Testis (tissue), 3 donors: ENCODE data around the gene BBLN. TPM values are rescaled to one million over a fixed set of nuclear protein-coding genes. Genes with fewer than 3 reads are reported as not detected.

ENCODE experiments used
- DNase-seq: peaks from one replicate; pipeline ENCODE4 v3.0.0-alpha.2; 2019
- H3K27ac ChIP-seq, 2 donors: fragments of 200-600 bp; sonication (generic); one replicate each; pipeline ENCODE4 v1.5.1; 2019
- H3K27me3 ChIP-seq: fragments of 200-600 bp; sonication (generic); one replicate; pipeline ENCODE4 v1.5.1; 2019
- H3K36me3 ChIP-seq: fragments of 200-600 bp; sonication (generic); one replicate; pipeline ENCODE4 v1.5.1; 2017; ENCODE audit warnings: low read depth; ENCODE audit errors: missing control alignments
- H3K4me1 ChIP-seq: fragments of 200-600 bp; sonication (generic); one replicate; pipeline ENCODE4 v1.5.1; 2019
- H3K4me3 ChIP-seq, 2 donors: fragments of 200-600 bp; sonication (generic); one replicate each; pipeline ENCODE4 v1.5.1; 2017 to 2019
- H3K9me3 ChIP-seq: fragments of 200-600 bp; sonication (generic); one replicate; pipeline ENCODE4 v1.5.1; 2017
- POLR2A ChIP-seq: fragments of 450-650 bp; IDR thresholded peaks from one replicate; pipeline ENCODE4 v1.6.1; 2017; ENCODE audit warnings: antibody characterized with exemption, mild to moderate bottlenecking, moderate library complexity
- WGBS, 2 donors: methylation state at CpG; one replicate each; pipeline ENCODE4 v1.1.5; 2018; 5-methylcytosine and 5-hydroxymethylcytosine counted together
- intact Hi-C: fragments of 100-400 bp; cut with DNase I; formaldehyde crosslinking; loops from one replicate; pipeline ENCODE4 v1.15.1; 2023; ENCODE audit warnings: low total_unique reads
- polyA plus RNA-seq: library from polyadenylated mRNA; stranded (reverse); fragments of 350-450 nt; fragmentation: Illumina TruSeq; extraction: RNeasy Lipid Tissue Mini Kit (QIAGEN cat#74804); gene quantifications from one replicate; pipeline ENCODE4 v1.2.3, GENCODE V29; 2014; ENCODE audit warnings: low read depth, low replicate concordance; ENCODE audit not compliant: insufficient read depth
- total RNA-seq, 2 donors: library from RNA; depleted of rRNA; stranded (reverse); fragments of >200 nt; gene quantifications; one replicate each; pipeline ENCODE4 v1.2.3, GENCODE V29; 2016
- TF ChIP-seq, protein P1 (sequence below), 3 experiments: fragments of 450-650 bp in 2 of 3; fragments of 200-600 bp in 1 of 3; sonication (generic) in 1 of 3; IDR thresholded peaks; one replicate each; pipeline ENCODE4 v1.5.1; 2016 to 2019; ENCODE audit warnings: antibody characterized with exemption in 3 of 3, mild to moderate bottlenecking in 2 of 3, moderate library complexity in 1 of 3

BBLN gene
- total and polyA plus RNA-seq, 3 donors from 2014 or later = 56.9 to 225 (median 219) TPM

DNA sequence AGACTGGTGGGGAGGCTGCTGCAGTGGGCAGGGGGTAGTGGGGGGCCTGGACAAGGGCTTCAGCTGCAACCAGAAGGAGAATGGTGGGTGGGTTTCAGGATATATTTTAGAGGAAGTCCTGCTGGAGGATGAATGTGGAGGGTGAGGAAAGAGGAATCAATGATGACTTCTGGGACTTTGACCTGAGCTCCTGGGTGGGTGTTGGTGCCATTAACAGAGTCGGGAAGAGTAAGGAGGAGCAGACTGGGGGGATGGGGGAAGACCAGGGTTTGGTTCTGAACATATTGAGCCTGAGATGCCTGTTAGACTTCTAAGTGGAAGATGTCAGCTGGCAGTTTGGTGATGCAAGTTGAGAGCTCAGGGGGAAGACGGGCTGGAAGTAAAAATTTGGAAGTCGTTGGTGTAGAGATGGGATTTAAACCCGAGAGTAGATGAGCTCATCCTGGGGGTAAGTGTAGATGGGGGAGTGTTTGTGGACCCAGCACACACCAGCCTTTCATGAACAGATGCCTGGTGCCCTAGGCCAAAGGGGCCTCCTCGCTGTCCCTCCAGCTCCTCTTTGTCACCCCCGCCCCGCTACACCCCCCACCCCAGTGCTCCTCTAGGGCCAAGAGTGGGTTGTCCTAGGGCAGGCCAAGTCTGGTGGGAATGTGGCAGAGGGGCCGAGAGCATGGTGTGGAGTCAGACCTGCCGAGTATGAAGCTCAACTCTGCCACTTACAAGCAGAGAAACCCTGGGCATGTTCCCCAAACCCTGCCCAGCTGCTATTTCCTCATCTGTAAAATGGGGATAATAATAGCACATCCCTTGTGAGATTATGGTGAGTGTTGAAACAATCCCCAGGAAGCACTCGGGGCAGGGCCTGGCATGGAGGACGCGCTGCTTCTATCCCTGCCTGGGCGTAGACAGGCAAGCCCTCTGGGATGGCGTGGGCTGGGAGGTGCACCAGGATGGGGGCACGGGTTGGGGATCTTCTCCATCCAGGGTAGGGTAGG, 47.1 kb downstream of the BBLN start:
- 84% methylated on average over 10 to 15 of the region's 15 CpGs for WGBS, 2 donors

GRCh38 chr9:128208386-128208785, 48.3 kb downstream of the BBLN start:
- Histone ChIP-seq H3K36me3 (no peaks in the 10 kb centered on the region), H3K4me1 (no peaks in the 10 kb centered on the region), H3K4me3 (no peak overlapping the region), H3K27me3 (no peaks in the 10 kb centered on the region), H3K27ac (no peak overlapping the region), H3K9me3 (no peaks in the 10 kb centered on the region)
- TF ChIP-seq POLR2A = no peak
- TF ChIP-seq, protein P1, sequence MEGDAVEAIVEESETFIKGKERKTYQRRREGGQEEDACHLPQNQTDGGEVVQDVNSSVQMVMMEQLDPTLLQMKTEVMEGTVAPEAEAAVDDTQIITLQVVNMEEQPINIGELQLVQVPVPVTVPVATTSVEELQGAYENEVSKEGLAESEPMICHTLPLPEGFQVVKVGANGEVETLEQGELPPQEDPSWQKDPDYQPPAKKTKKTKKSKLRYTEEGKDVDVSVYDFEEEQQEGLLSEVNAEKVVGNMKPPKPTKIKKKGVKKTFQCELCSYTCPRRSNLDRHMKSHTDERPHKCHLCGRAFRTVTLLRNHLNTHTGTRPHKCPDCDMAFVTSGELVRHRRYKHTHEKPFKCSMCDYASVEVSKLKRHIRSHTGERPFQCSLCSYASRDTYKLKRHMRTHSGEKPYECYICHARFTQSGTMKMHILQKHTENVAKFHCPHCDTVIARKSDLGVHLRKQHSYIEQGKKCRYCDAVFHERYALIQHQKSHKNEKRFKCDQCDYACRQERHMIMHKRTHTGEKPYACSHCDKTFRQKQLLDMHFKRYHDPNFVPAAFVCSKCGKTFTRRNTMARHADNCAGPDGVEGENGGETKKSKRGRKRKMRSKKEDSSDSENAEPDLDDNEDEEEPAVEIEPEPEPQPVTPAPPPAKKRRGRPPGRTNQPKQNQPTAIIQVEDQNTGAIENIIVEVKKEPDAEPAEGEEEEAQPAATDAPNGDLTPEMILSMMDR (IDR thresholded peaks at IDR 0.05) = no peak
- intact Hi-C loops = no loop called here
- no peak for DNase-seq
- 84 to 87% methylated on average over 7 of the region's 7 CpGs for WGBS, 2 donors

More for the DNA sequence above, 47.1 kb downstream of the BBLN start:
- no peak overlapping the region for H3K27ac ChIP-seq
- TF ChIP-seq POLR2A = no peak
- TF ChIP-seq, protein P1 (IDR thresholded peaks at IDR 0.05) = no peak
- no peaks in the 10 kb centered on the region for H3K36me3 ChIP-seq
- intact Hi-C loops = no loop called here
- H3K27me3 ChIP-seq = no peaks in the 10 kb centered on the region
- DNase-seq = no peak
- H3K9me3 ChIP-seq = no peaks in the 10 kb centered on the region
- no peaks in the 10 kb centered on the region for H3K4me1 ChIP-seq
- H3K4me3 ChIP-seq = no peak overlapping the region

GRCh38 chr9:128208946-128209669, 49.0 kb downstream of the BBLN start:
- intact Hi-C loops = no loop called here
- Histone ChIP-seq H3K27me3 (no peaks in the 10 kb centered on the region), H3K36me3 (no peaks in the 10 kb centered on the region), H3K4me1 (no peaks in the 10 kb centered on the region), H3K4me3 (no peak overlapping the region), H3K27ac (no peak overlapping the region), H3K9me3 (no peaks in the 10 kb centered on the region)
- DNase-seq = no peak
- no peak for TF ChIP-seq POLR2A
- TF ChIP-seq, protein P1 (IDR thresholded peaks at IDR 0.05) = no peak
- 76% methylated on average over 14 to 15 of the region's 15 CpGs for WGBS, 2 donors

GRCh38 chr9:128211186-128211980, 51.3 kb downstream of the BBLN start:
- TF ChIP-seq, protein P1 (IDR thresholded peaks at IDR 0.05) = no peak
- no peak for TF ChIP-seq POLR2A
- 71 to 74% methylated on average over 12 of the region's 12 CpGs for WGBS, 2 donors
- no peak overlapping the region for H3K27ac ChIP-seq
- H3K9me3 ChIP-seq = no peaks in the 10 kb centered on the region
- H3K4me1 ChIP-seq = no peaks in the 10 kb centered on the region
- H3K36me3 ChIP-seq = no peaks in the 10 kb centered on the region
- H3K4me3 ChIP-seq = no peak overlapping the region
- intact Hi-C loops = no loop called here
- DNase-seq = no peak
- H3K27me3 ChIP-seq = no peaks in the 10 kb centered on the region
